Measurements from ENCODE around the gene PEX7.

DNA sequence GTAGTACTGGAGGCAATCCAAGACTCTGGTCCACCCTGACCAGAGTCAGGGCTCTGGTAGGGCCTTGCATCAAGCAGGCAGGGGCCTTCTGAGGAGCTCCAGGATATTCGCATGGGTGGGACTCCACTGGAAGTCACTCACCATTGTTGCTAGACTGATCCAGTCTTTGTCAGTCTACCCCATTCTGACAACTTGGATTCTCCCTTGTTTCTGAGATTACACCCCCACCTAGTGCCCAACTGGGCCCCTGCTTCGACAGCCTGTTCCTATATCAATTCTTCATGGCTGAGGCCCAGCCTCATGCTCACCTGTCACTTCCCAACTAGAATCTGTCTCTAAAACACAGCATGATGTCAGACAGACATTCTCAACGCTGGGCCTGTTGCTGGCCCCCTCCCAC, 104.9 kb downstream of the PEX7 start:
- TF ChIP-seq, protein P1, sequence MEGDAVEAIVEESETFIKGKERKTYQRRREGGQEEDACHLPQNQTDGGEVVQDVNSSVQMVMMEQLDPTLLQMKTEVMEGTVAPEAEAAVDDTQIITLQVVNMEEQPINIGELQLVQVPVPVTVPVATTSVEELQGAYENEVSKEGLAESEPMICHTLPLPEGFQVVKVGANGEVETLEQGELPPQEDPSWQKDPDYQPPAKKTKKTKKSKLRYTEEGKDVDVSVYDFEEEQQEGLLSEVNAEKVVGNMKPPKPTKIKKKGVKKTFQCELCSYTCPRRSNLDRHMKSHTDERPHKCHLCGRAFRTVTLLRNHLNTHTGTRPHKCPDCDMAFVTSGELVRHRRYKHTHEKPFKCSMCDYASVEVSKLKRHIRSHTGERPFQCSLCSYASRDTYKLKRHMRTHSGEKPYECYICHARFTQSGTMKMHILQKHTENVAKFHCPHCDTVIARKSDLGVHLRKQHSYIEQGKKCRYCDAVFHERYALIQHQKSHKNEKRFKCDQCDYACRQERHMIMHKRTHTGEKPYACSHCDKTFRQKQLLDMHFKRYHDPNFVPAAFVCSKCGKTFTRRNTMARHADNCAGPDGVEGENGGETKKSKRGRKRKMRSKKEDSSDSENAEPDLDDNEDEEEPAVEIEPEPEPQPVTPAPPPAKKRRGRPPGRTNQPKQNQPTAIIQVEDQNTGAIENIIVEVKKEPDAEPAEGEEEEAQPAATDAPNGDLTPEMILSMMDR (IDR thresholded peaks at IDR 0.05; ENCODE audit: insufficient read depth, low read length): no peak
- TF ChIP-seq POLR2AphosphoS5 (IDR thresholded peaks at IDR 0.05; ENCODE audit: low read depth) (no peak), SPI1 (IDR thresholded peaks at IDR 0.05; ENCODE audit: borderline replicate concordance, low read depth) (no peak)
- TF ChIP-seq, protein P2, sequence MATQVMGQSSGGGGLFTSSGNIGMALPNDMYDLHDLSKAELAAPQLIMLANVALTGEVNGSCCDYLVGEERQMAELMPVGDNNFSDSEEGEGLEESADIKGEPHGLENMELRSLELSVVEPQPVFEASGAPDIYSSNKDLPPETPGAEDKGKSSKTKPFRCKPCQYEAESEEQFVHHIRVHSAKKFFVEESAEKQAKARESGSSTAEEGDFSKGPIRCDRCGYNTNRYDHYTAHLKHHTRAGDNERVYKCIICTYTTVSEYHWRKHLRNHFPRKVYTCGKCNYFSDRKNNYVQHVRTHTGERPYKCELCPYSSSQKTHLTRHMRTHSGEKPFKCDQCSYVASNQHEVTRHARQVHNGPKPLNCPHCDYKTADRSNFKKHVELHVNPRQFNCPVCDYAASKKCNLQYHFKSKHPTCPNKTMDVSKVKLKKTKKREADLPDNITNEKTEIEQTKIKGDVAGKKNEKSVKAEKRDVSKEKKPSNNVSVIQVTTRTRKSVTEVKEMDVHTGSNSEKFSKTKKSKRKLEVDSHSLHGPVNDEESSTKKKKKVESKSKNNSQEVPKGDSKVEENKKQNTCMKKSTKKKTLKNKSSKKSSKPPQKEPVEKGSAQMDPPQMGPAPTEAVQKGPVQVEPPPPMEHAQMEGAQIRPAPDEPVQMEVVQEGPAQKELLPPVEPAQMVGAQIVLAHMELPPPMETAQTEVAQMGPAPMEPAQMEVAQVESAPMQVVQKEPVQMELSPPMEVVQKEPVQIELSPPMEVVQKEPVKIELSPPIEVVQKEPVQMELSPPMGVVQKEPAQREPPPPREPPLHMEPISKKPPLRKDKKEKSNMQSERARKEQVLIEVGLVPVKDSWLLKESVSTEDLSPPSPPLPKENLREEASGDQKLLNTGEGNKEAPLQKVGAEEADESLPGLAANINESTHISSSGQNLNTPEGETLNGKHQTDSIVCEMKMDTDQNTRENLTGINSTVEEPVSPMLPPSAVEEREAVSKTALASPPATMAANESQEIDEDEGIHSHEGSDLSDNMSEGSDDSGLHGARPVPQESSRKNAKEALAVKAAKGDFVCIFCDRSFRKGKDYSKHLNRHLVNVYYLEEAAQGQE (IDR thresholded peaks at IDR 0.05; ENCODE audit: insufficient replicate concordance, low read depth): no peak
